HL-60/S4 treated with phorbol 12-myristate 13-acetate at 8.2 ng/mL for 4 days and 3 days (cell line): ENCODE results near the gene FUT2.

Source experiments
- in situ Hi-C: fragments of 300-500 bp; cut with MboI; formaldehyde crosslinking; loops from 2 replicates; pipeline ENCODE4 v1.15.0; 2022; ENCODE audit warnings: low sequenced_read_pairs

Gene FUT2

DNA sequence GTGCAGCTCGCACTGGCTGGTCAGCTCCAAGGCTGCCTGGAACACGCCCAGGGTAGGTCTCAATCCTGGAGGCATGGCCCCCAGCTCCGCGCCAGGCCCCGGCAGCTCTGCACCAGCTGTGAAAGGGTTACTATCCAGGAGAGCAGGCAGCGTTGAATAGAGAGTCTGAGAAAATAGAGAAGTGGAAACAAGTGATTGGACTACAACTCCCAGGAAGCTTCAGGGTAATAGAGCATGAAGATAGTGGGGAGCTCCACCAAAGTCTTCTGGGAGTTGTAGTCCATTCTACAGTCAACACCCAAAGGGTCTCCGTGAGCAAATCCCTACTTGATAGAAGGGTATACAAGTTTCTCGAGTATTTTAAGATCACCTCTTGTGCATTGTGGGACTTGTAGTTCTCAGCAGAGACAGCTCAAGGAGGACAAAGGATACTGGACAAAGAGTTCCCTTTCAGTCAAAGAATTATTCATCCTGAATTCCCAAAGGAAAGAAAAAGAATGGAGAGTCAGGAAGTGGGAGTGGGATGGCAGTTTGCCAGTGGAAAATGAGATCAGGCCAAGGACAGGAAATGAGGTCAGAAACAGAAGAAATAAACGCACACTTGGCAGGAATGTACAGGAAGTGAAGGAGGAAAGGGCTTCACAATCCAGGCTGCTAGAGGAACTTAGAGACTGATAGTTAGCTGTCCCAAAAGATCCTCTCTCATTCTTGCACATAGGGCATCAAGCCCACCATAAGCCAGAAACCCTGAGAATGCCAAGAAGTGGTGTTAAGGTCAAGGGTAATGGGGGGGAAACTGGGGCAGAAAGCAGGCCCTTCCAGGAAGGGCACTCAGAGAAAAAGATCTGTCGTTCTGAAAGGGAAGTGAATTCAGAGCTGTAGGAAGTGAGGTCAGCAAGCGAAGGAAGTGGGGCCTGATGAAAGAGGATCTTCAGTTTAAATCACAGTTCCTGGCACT is 29.3 kb downstream of the FUT2 start:
- in situ Hi-C loops, result no loop called here

DNA sequence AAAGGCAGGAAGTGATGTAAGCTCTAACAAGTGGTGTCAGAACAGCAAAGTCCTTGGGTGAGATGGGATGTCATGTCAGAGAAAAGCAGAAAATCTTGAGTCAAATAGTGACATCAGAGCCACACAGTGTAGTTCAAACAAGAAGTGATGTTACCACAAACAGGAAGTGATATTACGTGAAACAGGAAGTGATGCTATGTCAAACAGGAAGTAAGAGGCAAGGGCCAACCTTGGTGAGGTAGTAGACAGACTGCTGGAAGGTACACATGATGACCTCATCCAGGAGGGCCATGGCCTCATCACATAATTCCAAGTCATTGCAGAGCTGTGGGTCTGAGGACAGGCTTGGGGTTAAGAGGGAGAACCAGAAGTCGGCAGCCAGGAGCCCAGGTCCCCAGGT is 30.8 kb downstream of the FUT2 start:
- in situ Hi-C loops, result no loop called here

DNA sequence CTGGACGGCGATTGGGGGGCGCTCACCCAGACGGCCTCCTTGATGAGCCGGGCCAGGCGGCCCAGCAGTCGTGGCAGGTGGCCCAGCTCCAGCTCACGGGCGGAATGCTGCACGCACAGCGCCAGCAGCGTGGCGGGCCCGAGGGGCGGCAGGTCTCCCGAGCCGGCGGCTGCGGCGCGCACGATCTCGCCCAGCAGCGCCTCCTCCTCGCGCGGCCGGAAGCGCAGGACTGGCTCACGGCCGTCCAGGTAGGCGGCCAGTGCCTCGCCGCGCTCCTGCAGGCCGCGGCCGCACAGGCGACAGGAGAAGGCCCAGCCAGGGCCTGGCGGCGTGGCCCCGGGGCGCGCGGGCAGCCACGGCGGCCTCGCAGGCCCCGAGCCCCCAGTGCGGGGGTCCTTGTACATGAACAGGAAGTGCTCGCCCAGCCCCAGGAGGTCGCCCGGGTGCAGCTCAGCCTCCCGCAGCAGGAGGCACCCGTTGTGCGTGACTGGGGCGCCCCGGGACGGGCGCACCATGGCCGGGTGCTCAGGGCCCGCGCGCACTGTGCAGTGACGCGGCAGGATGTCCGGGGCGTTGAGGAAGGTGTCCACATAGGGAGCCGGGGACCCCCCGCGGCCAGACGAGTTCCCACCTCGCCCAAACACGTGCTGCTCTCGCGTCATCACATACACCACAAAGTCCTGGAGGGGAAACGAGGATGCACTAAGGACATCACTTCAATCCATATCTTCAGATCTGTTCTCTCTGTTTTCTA is 33.3 kb downstream of the FUT2 start:
- in situ Hi-C loops, result no loop called here

DNA sequence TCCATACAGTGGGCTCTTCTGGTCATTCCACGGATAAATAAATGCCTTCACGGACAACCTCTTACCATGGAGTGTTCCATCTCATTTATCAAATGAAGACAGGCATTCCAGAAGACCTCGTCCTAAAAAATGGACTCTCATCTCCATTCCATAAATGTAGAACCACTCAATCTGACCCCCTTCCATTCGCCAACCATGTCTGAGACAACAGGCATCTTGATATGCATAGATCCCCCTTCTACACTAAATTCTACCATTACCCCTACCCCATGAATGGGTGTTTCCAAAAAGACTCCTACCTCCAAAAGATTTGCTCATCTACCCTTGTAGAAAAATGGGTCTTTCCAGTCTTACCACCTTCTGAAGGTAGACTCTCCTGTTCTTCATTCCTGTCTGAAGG is 35.7 kb downstream of the FUT2 start:
- in situ Hi-C loops, result no loop called here

DNA sequence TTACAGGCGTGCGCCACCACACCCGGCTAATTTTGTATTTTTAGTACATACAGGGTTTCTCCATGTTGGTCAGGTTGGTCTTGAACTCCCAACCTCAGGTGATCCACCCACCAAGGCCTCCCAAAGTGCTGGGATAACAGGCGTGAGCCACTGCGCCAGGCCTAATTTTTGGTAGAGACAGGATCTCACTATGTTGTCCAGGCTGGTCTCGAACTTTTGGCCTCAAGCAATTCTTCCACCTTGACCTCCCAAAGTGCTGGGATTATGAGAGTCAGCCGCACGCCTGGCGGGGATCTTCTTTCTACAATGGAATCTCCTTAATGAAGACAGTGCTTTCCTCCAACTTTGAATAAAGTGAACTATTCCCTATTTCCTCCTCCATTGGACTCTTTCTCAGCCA is 38.9 kb downstream of the FUT2 start:
- in situ Hi-C loops, result no loop called here

DNA sequence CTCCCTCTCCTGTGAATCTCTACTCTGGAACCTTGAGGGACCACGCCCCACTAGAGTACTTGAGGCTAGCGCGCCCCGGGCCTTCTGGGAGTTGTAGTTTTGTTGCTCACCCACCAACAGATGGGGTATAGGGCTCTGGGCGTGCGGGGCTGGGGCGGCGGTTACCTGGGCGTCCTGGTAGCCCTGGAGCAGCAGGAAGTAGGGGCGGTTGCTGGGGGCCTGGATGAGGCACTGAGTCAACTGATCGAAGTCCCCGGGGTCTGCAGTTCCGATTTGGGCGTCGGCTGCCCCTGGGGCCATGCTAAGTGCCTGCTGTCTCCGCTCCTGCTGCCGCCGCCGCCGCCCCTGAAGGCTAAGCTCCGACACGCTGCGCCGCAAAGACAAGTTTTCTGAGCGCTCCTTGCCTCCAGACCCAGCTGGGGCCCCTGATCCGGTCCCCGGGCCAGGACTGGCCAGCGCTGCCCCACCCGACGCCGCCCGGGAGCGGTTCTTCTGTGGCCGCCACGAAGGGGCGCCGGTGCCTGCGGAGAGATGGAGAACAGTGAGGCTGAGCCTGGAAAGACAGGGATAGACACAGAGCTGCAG is 39.4 kb downstream of the FUT2 start:
- in situ Hi-C loops, result no loop called here

DNA sequence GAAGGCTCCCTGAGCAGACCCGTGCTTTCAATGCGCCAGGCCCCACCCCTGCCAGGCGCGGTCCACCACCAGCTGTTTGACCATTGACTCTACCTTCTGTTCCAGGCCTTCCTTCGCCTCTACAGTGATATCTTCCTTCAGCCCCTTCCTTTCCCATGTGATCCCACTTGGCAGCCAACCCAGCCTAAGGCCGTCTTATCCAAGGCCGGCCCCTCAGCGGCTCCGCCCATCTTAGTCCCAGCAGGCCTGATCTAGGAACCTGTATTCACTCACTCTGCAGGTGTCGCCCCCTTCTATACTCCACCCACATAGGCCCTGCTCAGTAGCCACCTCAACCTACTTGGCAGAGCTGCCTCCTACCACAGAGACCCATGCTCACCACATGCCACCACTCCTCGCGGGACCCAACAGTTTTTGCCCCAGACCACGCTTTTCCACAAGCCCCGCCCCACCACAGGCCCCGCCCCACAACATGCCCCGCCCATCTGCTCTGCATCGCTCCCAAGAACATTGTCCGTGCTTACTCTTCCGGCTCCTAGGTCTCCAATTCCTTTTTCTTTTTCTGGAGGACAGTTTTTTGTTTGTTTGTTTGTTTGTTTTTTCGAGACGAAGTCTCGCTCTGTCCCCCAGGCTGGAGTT is 41.7 kb downstream of the FUT2 start:
- in situ Hi-C loops, result no loop called here

DNA sequence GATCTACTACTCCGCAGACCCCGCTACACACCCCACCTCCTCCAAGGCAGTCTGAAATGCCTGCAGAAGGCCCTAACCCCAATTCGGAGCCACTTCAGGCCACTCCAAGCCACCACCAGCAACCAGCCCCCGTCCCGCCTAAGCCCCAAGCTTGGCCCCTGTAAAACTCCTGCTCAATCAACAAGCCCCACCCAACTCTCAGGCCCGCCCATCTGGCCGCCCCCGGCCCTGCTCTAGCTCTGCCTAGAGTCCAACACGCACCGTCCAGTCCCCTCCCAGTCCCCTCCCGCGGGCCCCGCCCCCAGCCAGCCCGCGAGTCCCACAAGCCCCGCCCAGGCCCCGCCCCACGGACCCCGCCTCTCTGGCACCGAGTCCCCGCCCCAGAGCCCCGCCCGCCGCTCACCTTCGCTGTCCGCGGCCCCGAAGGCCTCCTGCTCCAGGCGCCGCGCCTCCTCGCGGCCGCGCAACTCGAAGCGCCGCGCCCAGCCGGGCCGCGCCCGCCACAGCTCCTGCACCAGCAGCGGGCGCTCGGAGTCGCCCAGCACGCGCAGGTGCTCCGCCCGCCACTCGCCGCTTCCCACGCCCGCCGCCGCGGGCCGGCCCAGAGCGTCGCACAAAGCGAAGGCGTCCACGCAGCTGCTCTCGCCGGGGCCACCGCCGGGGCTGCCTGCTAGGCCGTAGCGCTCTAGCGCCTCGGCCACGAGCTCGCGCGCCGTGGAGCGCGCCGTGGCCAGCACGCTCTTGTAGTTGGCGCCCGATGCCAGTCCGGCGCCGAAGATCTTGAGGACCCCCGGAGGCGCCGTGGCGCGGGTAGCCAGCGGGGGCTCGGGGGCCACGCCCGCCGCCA is 43.0 kb downstream of the FUT2 start:
- in situ Hi-C loops, result no loop called here

DNA sequence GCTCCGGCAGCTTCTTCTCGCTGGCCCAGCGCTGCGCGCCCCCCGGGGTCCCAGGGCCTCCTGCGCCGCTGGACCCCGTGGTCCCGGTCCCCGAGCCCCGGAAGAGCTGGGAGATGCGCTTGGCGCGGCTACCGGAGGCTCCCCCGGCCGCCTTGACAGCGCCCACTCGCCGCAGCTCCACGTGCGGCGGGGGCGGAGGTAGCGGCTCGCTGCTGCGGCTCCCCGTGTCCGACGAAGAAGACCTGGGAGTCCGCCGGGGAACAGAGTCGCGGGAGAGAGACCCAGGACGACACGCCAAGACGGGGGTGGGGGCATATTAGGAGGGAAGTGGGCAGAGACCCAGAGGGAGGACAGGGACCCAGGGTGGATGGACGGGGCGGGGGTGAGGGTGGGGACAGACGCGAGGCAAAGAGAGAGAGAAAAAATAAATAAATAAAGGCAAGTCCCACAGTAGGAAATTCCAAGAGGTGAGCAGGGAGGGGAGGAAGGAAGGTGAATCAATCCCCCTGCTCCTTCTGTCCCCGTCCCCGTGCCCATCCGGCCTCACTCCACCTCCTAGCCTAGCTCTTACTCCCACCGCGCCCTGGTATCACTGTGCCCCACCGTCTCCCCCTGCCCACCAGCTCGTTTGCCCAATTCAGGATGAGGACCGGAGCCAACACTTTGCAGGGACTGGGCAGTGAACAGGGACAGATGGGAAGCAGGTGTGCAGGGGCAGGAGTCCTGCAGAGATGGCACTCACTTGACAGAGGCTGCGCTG is 43.8 kb downstream of the FUT2 start:
- in situ Hi-C loops, result no loop called here

DNA sequence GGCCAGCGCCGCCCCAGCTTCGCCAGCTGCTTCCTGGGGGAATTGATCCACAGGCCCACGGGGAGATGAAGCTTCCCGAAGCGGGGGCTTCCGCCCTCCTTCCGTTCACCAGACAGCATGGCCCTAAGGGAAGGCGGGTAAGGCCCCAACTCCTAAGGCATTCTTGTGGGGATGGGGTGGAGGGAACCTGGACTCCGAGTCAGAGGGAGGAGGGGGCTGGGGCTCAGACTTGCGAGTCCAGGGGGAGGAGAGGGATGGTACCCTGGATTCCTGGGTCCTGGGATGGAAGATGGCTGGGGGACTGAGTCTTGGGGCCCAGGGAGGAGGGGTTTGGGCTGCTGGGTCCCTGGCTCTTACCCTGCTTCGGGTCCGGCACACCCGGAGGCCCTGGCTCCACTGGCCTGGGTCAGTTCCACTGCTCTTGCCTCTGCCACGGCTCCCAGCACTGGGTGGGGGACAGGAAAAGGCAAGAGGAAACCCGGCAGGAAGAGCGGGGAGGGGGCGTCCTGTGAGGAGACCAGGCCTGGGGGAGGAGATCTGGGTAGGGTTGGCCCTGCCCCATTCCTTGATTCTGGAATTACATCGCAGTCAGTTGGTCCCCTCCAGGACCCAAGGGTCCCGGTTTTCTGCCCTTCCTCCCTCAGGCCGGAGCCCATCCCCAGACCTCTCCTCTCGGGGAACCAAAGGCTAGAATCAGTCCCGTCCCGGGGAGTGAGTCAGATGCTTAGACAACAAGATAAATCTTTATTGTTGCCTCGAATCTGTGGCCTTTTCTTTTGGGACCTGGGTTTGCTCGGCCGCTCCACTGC is 44.6 kb downstream of the FUT2 start, which contains the start of gene RASIP1:
Gene RASIP1 (minus strand): TSS at position 447 of the 809 bp plus-strand sequence. CDS start 328 bp downstream, at position 119.
- in situ Hi-C loops, result no loop called here

DNA sequence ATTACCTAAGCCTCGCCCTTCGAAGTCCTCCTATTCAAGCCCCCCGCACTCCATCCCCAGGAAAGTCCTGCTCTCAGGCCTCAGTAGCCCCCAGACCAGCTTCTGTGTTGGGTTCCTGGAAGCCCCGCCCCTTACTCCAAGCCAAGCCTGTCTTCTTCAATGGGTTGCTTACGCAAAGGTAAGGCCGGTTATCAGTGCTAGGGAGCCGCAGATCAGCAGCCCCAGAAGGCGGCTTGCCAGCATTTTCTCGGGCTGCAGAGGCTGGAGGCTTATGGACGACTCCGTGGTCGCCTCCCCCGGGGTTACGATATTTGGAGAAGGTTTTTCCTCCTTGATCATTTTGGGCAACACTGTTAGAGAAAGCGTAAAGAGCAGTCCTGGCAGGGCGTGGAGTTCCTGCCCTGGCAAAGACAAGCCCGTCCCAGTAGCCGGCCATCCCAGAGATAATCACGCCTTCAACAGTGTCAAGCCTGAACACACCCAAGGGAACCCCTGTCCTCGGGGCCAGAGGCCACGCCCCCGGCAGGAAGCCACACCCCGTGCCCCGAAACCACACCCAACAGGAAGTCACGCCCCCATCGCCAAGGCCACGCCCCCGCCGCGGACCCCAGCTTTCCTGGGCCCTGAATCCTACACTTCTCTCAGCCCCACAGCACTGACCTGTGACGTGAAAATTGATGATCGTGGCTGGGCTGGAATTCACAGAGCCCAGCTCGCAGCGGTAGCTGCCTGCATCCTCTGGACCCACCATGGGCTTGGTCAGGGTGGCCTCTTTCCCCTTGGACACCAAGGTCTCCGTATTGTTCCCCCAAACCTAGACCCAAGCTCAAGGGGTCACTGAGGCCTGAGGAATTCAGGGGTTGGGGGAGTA is 45.6 kb downstream of the FUT2 start:
- in situ Hi-C loops, result no loop called here

DNA sequence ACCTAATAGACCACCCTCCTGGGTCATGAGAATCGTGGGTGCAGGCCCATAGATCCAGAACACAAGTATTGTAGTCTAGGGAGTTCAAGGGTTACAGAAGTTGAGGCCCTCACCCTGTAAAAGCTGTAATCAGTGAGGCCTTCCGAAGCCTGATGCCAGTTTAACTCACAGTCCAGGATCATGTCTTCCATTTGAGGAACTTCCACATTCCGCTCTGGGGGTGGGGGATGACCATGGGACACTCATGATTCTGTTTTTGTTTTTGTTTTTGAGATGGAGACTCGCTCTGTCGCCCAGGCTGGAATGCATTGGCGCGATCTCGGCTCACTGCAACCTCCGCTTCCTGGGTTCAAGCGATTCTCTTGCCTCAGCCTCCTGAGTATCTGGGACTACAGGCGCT is 46.3 kb downstream of the FUT2 start:
- in situ Hi-C loops, result no loop called here

DNA sequence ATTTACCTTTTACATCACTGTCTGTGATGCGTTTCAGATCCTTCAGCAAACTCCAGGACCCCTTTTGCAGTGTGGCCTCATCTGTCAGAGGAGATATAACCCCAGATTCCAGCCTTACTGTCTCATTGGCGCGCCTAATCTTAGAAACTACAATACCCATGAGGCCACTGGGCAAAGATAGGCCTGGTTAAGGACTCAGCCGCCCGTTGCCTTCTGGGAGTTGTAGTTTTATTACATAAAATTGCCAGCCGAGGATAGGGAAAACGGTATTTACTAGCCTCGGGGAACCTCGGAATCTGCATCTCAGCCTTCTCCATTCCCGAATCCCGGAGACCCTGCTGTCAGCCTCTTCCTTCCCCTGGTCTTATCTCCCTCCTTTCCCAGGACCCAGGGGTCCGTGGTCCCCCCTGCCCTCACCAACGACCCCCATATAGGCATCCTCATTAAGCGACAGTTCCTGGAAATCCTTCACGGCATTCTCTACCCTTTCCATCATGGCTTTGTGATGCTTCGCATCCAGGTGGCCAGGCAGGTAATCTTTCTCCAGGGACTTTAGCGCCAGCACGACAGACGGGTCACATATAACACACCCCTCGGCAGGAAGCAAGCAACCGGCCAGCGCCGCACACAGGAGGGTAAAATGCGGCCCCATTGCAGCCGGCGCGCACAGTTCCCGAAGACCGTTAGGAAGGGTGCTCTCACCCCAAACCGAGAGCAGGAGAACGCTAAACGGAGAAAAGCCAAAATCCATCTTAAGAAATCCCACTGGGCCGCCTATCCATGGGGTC is 49.6 kb downstream of the FUT2 start:
- in situ Hi-C loops, result no loop called here

DNA sequence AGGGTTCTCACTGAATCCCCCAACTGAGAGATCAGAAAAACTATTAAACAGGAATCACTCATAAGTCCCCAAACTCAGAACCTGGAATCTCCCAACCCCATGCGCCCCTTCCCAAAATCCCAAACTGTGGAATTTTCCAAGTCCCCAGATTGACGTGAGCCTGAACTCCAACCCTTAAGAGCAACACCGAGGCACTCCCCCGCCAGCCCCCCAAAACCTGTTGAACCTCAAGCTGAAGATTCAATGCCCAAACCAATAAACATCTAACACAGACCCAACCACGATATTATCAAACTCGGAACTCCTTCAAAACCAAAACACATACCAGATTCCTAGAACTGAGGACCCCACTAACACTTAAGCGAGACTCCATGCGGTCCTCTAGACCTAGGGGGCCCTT is 50.3 kb downstream of the FUT2 start:
- in situ Hi-C loops, result no loop called here

DNA sequence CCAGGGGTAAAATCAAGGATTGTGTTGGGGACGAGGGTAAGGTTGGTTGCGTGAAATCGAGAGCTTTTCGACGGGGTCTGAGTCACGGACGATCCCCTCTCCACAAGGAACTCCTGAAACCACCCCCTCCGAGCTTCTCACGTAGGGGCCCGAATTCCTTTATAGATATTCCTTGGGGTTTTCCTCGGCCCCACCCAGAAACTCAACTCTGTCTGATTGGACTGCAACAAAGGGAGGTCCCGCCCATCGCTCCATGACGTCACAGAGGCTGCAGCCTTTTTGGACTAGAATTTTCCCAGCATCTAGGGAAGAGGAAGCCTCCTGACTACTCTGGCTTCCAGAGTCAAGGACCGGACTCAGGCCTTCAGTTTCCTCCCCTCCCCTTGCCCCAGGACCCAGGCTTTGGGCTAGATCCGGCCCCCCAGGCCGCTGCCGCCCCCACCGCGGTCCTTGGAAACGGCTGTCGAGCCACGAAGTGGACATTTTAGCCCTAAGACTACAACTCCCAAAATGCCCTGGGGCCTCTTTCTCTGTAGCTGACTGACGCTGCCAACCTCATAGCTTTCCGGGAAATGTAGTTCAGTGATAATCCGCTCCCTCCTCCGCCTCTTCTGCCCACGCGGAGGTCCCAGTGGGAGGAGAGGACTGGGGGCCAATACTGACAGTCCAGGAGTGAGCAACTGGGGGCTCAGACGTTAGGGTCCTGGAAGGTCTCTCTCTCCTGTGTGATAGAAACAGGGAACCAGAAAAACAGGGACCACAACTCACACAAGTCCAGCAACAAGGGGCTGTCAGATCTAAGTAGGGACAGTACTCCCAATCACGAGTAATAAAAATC is 51.2 kb downstream of the FUT2 start, which contains the start of gene IZUMO1:
Gene IZUMO1 (minus strand): TSS at position 172 of the 838 bp plus-strand sequence. CDS start 1,050 bp downstream, outside the sequence.
- in situ Hi-C loops, result no loop called here
